Head of caudate nucleus (tissue), 42 donors: Measurements from ENCODE around the gene USP12.
"Not testable (repeated sequence)": the region's sequence is repeated elsewhere in the genome, so short reads cannot be mapped to it uniquely, and the experiment has no call there.

Source experiments
- DNase-seq, 42 donors: peaks; one replicate each; pipeline versions ENCODE4 v3.0.0 to v3.0.0-alpha.2; 2020 to 2021; ENCODE audit warnings: mixed read lengths in 7 of 42
- intact Hi-C: fragments of 100-400 bp; cut with DNase I; formaldehyde crosslinking; loops from one replicate; pipeline ENCODE4 v1.15.0; 2022

USP12 gene

GRCh38 chr13:27101847-27102246 lies 69.8 kb downstream of the USP12 start:
- intact Hi-C loops, result no loop called here
- no peak for DNase-seq

- intact Hi-C loops, result no loop called here
- no peak for DNase-seq
Measured at GRCh38 chr13:27101289-27101688, 70.3 kb downstream of the USP12 start.

GRCh38 chr13:27097691-27098090 lies 73.9 kb downstream of the USP12 start:
- intact Hi-C loops, result no loop called here
- DNase-seq, result no peak

DNA sequence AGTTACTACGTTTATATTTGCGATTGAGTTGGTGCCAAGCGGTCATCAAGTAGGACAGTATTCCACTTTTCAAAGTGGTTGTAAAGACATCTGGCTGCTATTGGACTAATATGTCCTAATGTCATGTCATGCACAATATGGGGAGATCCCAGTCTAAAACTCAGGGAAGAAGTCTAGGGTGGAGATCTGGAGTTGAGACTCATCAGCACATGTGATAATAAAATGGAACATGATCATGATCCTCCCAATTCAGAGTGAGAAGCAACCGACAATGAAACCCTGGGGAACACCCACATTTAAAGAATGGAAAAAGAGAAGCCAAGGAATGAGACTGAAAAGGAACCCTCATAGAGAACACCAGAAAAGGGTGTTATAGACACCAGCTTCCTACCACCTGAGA lies 80.2 kb downstream of the USP12 start:
- intact Hi-C loops, result no loop called here
- DNase-seq, result no peak

DNA sequence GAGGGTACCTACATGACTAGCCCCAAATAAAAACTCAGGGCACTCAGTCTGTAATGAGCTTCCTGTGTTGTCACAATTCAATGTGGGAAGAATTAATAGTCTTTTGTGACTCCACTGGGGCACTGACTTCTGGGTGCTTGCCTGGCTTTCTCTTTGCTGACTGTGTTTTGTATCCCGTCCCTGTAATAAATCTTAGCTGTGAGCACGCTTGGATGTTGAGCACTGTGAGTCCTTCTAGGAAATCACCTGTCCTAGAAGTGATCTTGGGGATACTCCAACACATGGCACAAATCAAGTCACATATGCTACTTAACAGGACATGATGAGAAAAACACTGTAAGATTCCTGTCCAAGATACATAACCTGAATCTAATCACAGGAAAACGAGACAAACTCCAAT lies 83.0 kb downstream of the USP12 start:
- intact Hi-C loops, result no loop called here
- DNase-seq, result no peak

DNA sequence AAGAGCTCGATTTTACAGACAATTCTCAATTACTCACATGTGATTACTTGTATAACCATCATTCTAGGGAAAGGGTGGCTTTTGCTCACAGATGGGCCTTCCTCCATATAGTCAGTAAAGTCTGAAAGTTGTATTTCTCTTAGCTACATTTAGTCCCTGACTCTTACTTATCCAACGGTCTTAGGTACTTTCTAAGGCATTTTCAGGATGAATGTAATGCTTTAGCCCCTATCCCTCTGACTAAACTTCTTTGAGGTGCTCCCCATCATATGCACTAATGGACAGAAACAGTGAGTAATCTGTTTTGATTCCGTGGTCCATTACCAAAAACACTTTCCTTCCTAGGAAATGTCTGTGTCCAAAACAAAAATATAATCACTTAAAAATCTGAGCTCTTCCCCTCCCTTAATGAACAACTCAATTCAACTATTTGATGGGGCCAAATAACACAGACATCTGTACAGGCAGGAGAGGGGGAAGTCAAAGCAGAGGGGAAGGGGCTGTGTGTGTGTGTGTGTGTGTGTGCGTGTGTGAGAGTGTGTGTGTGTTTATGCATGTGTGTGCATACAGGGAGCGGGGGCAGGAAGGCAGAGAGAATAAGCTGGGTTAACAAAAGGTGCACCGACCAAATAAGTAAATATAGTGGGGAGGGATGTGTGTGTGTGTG lies 84.9 kb downstream of the USP12 start:
- intact Hi-C loops, result no loop called here
- no peak for DNase-seq

- no peak for DNase-seq
- intact Hi-C loops, result no loop called here
Measured at GRCh38 chr13:27083183-27083582, 88.4 kb downstream of the USP12 start.

GRCh38 chr13:27081893-27082679 lies 89.5 kb downstream of the USP12 start:
- intact Hi-C loops, result no loop called here
- DNase-seq, result no peak

DNA sequence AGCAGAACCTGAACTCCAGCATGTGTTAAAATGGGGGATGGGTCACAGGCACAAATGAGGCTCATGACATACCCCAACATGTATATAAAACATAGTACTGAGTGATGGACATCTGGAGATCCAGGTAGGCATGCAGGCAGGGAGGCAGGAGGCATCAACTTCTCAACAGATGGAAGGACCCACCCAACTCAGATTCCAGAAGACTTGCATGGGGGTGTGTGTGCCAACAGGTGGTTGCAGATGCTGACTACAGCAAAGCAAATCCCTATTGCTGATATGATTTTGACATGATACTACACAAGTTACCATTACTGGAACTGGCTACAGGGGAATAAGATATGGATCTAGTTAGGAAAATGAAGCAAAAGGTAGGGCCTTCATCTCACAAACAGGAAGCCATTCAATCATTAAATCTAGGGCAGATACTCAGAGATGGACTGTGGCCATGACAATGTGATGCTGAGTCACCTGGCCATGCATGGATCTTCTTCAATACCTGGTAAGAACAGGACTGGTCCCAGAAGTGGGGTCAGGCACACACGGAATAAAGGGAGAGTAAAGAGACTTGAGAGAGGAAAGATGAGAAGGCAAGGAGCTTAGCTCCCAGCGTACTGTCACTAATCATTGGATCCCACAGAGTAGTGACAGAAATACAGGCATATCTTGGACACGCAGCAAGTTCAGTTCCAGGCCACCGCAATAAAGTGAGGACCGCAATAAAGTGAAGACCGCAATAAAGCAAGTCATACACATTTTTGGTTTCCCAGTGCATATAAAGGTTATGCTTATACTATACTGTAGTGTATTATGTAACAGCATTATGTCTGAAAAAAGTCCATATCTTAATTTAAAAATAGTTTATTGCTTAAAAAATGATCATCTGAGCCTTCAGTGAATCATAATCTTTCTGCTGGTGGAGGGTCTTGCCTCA lies 91.3 kb downstream of the USP12 start:
- DNase-seq, result no peak
- intact Hi-C loops, result no loop called here

- DNase-seq, result no peak
- intact Hi-C loops, result no loop called here
Measured at GRCh38 chr13:27079421-27079958, 92.1 kb downstream of the USP12 start.

DNA sequence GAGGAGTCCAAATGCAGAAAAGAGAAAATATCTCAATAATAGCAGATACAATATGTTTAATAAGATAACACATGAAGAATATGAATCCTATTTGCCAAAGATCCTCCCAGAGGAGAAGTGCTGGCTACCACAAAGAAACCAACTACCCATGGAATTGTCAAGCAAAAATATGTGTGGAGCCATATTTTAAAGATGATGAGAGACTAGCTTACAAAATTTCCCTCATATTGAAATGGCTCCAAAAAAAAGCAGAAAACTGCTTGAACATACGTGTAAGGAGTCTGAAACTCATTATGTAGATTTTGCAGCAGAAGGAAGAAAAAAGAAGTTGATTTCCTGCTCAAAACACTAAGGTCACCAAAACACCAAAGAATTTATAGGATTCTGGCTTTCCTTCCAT lies 94.2 kb downstream of the USP12 start:
- no peak for DNase-seq
- intact Hi-C loops, result no loop called here

DNA sequence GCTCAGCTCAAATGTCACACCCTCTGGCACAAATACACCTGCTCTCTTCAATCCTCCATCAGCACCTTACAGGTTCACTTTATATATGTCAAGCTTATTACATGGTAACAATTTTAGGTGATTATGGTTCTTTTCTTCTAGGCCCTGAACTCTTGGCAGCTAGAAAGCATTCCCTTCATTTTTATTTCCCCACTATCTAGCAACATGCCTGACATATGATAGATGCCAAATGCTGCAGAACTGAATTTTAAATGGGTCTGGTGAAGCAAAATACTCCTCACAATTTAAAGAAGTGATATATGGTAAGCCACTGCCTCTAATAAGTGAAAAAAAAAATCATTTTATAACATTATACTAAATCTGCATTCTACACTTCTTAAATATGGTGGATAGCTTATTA lies 95.2 kb downstream of the USP12 start:
- intact Hi-C loops, result no loop called here
- no peak for DNase-seq

GRCh38 chr13:27073186-27073585 lies 98.4 kb downstream of the USP12 start:
- no peak for DNase-seq
- intact Hi-C loops, result no loop called here

DNA sequence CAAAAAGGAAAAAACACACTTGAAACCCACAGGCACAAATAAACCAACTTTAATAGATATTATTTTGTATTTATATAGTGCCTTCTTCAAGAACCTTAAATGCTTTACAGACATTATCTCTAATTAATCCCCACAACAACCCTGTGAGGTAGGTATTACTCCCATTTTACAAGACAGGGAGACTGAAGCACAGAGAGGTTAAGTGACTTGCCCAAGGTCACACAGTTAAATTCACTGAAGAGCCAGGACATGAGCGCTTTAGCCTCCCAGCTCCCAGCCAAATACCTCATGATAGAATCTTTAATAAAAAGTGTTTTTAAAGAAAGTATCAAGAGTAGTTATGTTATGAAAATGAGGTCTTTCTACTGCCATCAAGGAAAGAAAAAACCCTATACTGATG lies 105.5 kb downstream of the USP12 start:
- DNase-seq, intact Hi-C loops: not testable (repeated sequence)

DNA sequence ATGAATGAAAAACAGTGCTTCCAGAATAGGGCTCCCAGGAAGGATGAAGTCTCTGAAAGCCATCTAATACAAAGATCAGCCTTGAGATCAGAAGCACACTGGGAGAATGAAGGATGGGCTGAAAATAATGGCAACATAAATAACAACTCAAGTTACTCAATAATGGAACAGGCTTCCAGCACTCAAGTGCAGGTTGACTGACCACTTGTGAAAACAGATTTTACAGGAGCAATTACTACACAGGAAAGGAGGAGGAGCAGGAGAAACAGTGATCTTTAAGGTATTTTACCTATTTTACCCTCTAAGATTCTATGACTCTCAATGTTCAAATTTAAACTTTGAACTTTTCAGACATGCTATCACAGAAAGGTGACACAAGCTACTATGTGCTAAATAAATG lies 106.0 kb downstream of the USP12 start:
- DNase-seq, result no peak
- intact Hi-C loops, result no loop called here

GRCh38 chr13:27064252-27064995 lies 107.2 kb downstream of the USP12 start:
- intact Hi-C loops, result no loop called here
- DNase-seq, result no peak

DNA sequence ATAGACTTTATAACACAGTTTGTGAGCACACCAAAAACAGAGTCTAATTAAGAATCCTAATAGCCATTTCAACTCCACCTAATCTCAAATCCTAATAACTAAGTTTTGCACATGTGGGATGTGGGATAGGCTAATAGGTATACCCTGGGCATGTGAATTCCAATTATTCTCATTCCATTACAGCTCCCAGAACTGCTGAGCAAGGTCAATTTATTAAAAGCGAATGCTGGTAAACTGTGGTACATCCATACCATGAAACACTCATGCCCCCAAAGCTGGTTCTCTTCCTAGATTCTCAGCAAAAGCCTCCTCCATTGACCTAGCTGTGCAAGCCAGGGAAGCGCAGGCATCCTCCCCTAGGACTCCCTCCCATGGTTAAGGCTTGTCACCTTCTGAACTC lies 113.8 kb downstream of the USP12 start:
- DNase-seq, result no peak
- intact Hi-C loops, result no loop called here

DNA sequence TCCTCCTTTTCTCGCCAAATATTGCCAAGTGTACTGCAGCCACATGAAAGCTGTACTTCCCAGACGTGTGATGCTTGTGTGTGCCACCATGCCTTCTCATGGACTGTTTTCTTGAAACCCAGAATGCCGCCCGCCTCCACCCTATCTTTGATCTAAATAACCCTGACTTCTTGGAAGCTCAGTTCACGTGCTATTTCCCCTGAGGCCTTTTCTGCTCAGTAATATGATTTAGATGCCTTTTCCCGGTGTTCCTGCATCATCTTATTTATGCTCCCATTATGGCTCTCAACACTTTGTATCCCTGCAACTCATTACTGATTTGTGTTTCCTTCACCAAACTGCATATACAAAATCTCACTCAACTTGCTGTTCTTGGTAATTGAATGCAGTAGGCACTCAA lies 116.1 kb downstream of the USP12 start:
- intact Hi-C loops, result no loop called here
- no peak for DNase-seq

- DNase-seq, result no peak
- intact Hi-C loops, result no loop called here
Measured at GRCh38 chr13:27054760-27055159, 116.9 kb downstream of the USP12 start.
